DOHH2 (cell line): ENCODE results near the gene STUB1.
A peak's percentile ranks its signal among the peaks of the same experiment; 100 is the strongest.

Experiments used
- H3F3A ChIP-seq: fragments of 200-600 bp; sonication (generic), shearing (Covaris generic); 2 replicates; pipeline ENCODE4 v1.6.0; 2016; ENCODE audit warnings: antibody characterized with exemption, mild to moderate bottlenecking; ENCODE audit not compliant: control insufficient read depth, insufficient read depth
- H3K27ac ChIP-seq: fragments of 200-600 bp; sonication (generic); 2 replicates; pipeline ENCODE4 v1.5.1; 2014; ENCODE audit warnings: low read depth, mild to moderate bottlenecking, low read length, moderate library complexity
- H3K27me3 ChIP-seq: fragments of 200-600 bp; sonication (generic); 2 replicates; pipeline ENCODE4 v1.6.1; 2014; ENCODE audit warnings: mild to moderate bottlenecking, low read length, mixed read lengths; ENCODE audit not compliant: control insufficient read depth
- H3K36me3 ChIP-seq: fragments of 200-600 bp; sonication (generic); 2 replicates; pipeline ENCODE4 v1.6.1; 2014; ENCODE audit warnings: mild to moderate bottlenecking, low read length, moderate library complexity, mixed read lengths; ENCODE audit not compliant: control insufficient read depth
- H3K4me1 ChIP-seq: fragments of 200-600 bp; sonication (generic); 2 replicates; pipeline ENCODE4 v1.6.1; 2014; ENCODE audit warnings: mild to moderate bottlenecking, low read length, mixed read lengths; ENCODE audit not compliant: control insufficient read depth
- H3K4me2 ChIP-seq: fragments of 200-600 bp; sonication (generic); 2 replicates; pipeline ENCODE4 v1.6.0; 2014; ENCODE audit warnings: mild to moderate bottlenecking, low read length, moderate library complexity
- H3K4me3 ChIP-seq: fragments of 200-600 bp; sonication (generic); 2 replicates; pipeline ENCODE4 v1.5.1; 2014; ENCODE audit warnings: mild to moderate bottlenecking, low read length, mixed read lengths
- H3K79me2 ChIP-seq: fragments of 200-600 bp; sonication (generic); 2 replicates; pipeline ENCODE4 v1.6.1; 2014; ENCODE audit warnings: mild to moderate bottlenecking, low read length, mixed read lengths; ENCODE audit not compliant: control insufficient read depth
- H3K9me2 ChIP-seq: fragments of 200-600 bp; sonication (generic); replicated peaks from 2 replicates; pipeline ENCODE4 v1.6.1; 2014; ENCODE audit warnings: mild to moderate bottlenecking, low read length, mixed read lengths; ENCODE audit not compliant: control insufficient read depth
- H3K9me3 ChIP-seq: fragments of 200-600 bp; sonication (generic); 2 replicates; pipeline ENCODE4 v1.6.1; 2014; ENCODE audit warnings: antibody characterized with exemption, low read length, mixed read lengths; ENCODE audit not compliant: control insufficient read depth, insufficient read depth
- H4K20me1 ChIP-seq: fragments of 200-600 bp; sonication (generic); 2 replicates; pipeline ENCODE4 v1.6.0; 2014; ENCODE audit warnings: low read depth, mild to moderate bottlenecking, antibody characterized with exemption, low read length, moderate library complexity; ENCODE audit not compliant: control insufficient read depth, insufficient read depth
- EZH2phosphoT487 ChIP-seq: fragments of 200-600 bp; sonication (generic); IDR thresholded peaks from 2 replicates; pipeline ENCODE4 v1.6.1; 2017; ENCODE audit warnings: borderline replicate concordance, mild to moderate bottlenecking, antibody characterized with exemption, low read length, moderate library complexity, mixed read lengths
- TF ChIP-seq, protein P1 (sequence below): fragments of 200-600 bp; sonication (generic); IDR thresholded peaks from one replicate; pipeline ENCODE4 v1.5.1; 2014; ENCODE audit warnings: antibody characterized with exemption, mild to moderate bottlenecking, low read depth, low read length; ENCODE audit not compliant: poor library complexity, severe bottlenecking

The STUB1 gene

DNA sequence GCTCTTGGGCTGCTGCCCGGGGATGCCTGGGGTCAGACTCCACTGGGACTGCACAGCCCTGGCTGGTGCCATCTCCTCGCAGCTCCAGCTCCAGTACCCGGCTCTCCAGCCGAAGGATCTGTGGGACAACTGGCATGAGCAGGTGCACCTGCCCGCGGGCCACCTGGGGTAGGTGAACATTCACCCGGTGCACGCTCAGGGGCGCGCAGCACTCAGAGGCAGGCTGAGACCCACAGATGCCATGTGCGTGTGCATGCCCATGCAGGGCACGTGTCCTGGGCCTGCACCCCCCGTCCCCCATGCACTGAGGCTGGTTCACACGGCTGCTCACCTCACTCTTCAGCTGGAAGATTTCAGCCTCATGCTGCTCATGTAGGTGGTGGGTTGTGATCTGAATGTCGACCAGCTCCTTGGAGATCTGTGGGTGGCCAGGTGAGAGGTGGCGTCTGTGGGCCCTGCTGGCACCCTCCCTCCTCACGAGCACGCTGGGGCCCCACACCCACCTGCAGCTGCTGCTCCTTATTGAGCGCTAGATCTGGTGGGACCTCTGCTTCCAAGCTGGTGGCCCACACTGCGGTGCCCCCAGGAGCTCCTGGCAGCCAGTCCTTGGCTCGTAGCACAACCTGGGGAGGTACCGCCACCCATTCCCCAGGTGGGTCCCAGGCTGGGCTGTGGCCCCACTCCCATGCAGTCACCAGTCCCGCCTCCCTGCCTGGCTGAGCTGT lies 45.4 kb downstream of the STUB1 start:
- H3K27ac ChIP-seq, result no peak overlapping the region
- H3K4me2 ChIP-seq, result peak overlapping the region; percentile 80
- no peak for TF ChIP-seq EZH2phosphoT487
- TF ChIP-seq, protein P1, sequence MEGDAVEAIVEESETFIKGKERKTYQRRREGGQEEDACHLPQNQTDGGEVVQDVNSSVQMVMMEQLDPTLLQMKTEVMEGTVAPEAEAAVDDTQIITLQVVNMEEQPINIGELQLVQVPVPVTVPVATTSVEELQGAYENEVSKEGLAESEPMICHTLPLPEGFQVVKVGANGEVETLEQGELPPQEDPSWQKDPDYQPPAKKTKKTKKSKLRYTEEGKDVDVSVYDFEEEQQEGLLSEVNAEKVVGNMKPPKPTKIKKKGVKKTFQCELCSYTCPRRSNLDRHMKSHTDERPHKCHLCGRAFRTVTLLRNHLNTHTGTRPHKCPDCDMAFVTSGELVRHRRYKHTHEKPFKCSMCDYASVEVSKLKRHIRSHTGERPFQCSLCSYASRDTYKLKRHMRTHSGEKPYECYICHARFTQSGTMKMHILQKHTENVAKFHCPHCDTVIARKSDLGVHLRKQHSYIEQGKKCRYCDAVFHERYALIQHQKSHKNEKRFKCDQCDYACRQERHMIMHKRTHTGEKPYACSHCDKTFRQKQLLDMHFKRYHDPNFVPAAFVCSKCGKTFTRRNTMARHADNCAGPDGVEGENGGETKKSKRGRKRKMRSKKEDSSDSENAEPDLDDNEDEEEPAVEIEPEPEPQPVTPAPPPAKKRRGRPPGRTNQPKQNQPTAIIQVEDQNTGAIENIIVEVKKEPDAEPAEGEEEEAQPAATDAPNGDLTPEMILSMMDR, result no peak
- H4K20me1 ChIP-seq, result 0 out of 2 replicates have a peak, but pooled peaks cover 3% of the 10 kb centered on the region
- peaks cover 10% of the 10 kb centered on the region; the same call in 1 of the 2 replicates for H3F3A ChIP-seq
- H3K9me2 ChIP-seq, result no peaks in the 10 kb centered on the region
- H3K36me3 ChIP-seq, result peaks cover 42% of the 10 kb centered on the region
- no peaks in the 10 kb centered on the region for H3K27me3 ChIP-seq
- H3K79me2 ChIP-seq, result peaks cover 9% of the 10 kb centered on the region
- H3K4me1 ChIP-seq, result peaks cover 53% of the 10 kb centered on the region
- no peaks in the 10 kb centered on the region for H3K9me3 ChIP-seq
- H3K4me3 ChIP-seq, result peak overlapping the region; percentile 65; the same call in 1 of the 2 replicates

DNA sequence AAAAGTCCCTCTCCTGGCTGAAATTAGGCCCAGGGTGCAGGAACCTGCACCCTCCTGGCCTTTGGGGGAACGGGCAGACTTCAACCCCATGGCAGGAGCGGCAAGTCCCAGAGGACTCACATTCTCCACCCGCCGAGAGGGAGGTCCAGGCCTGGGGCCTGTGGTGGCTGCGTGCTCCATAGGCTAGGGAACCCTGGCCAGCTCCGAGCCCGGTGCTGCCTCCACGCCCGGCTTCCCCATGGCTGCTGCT lies 45.9 kb downstream of the STUB1 start:
- no peaks in the 10 kb centered on the region for H3K9me3 ChIP-seq

DNA sequence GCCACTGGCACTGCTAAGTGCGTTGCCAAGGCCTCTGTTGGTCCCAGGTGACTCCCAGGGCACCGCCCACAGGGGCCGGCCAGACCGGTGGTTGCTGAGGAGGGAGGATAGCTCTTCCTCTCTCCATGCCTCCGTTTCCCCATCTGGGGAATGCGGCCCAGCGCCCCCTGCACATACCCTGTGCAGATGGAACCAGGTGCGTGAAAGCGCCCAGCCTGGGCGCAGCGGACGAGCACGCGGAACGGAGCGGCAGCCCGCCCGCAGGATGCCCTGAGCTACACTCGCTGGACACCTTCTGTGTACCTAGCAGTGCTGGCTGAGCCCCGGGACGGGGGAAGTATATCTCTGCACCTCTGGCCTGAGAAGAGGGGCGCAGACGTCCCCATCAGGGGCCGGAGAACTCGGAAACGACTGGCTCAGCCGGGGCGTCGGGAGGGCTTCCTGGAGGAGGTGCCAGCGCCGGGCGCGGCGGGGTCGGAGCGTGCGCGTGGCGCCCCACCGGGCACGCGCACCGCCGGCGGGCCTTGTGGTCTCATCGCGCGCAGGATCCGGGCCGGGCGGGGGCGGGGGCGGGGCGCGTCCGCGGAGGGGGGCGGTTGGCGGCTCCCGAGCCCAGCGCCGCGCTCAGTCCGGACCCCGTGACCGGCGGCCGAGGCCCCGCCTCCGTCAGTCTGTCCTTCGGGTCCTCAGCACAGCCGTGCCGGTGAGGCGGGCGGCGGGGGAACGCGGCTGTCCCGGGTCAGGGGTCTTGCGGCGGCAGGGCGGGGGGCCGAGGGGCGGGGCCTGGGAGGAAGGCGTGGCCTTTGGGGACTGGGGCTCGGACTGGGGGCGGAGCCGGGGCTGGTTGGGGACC lies 46.5 kb downstream of the STUB1 start, which contains the start of the genes CCDC78 and HAGHL:
Gene CCDC78 (minus strand): TSS at position 6 of the 853 bp plus-strand sequence. CDS start 76 bp downstream, outside the sequence.
Gene HAGHL (plus strand): TSS at position 669 of the 853 bp plus-strand sequence. CDS start 404 bp downstream, outside the sequence.
- Histone ChIP-seq H3K9me3 (no peaks in the 10 kb centered on the region), H4K20me1 (0 out of 2 replicates have a peak, but pooled peaks cover 3% of the 10 kb centered on the region), H3K4me3 (peak within 1 kb of the TSS; percentile 85), H3K9me2 (no peaks in the 10 kb centered on the region), H3K4me1 (peaks cover 56% of the 10 kb centered on the region), H3K27me3 (no peaks in the 10 kb centered on the region), H3F3A (peaks cover 10% of the 10 kb centered on the region; the same call in 1 of the 2 replicates), H3K4me2 (peak within 1 kb of the TSS; percentile 85), H3K79me2 (peaks cover 6% of the 10 kb centered on the region), H3K27ac (peak within 1 kb of the TSS; percentile 72), H3K36me3 (peaks cover 46% of the 10 kb centered on the region)
- TF ChIP-seq EZH2phosphoT487, result no peak
- TF ChIP-seq, protein P1, result no peak

More for the DNA sequence above, 45.9 kb downstream of the STUB1 start:
- H3K27me3 ChIP-seq, result no peaks in the 10 kb centered on the region
- peaks cover 10% of the 10 kb centered on the region; the same call in 1 of the 2 replicates for H3F3A ChIP-seq
- peaks cover 9% of the 10 kb centered on the region for H3K79me2 ChIP-seq
- H3K27ac ChIP-seq, result no peak overlapping the region
- 0 out of 2 replicates have a peak, but pooled peaks cover 3% of the 10 kb centered on the region for H4K20me1 ChIP-seq
- H3K36me3 ChIP-seq, result peaks cover 44% of the 10 kb centered on the region
- TF ChIP-seq, protein P1, result no peak
- TF ChIP-seq EZH2phosphoT487, result no peak
- H3K4me3 ChIP-seq, result peak overlapping the region; percentile 65
- H3K4me2 ChIP-seq, result peak overlapping the region; percentile 80
- H3K4me1 ChIP-seq, result peaks cover 54% of the 10 kb centered on the region
- H3K9me2 ChIP-seq, result no peaks in the 10 kb centered on the region
